HG03460 (cell line): ENCODE data around the gene PHF10.
"Not testable (repeated sequence)": the region's sequence is repeated elsewhere in the genome, so short reads cannot be mapped to it uniquely, and the experiment has no call there.

Source experiments
- ATAC-seq: cut with Tn5 transposase; IDR thresholded peaks from one replicate; pipeline ENCODE4 v1.9.1; 2021; ENCODE audit not compliant: unreplicated experiment

The PHF10 gene

GRCh38 chr6:169724494-169725124, at the start of gene PHF10:
TSS of gene PHF10 (minus strand) at chr6:169724500. CDS start at chr6:169723931, 569 bp downstream.
- peak; percentile 40 for ATAC-seq

- no peak for ATAC-seq
Observed at GRCh38 chr6:169766921-169767736, 42.8 kb upstream of the PHF10 start.

DNA sequence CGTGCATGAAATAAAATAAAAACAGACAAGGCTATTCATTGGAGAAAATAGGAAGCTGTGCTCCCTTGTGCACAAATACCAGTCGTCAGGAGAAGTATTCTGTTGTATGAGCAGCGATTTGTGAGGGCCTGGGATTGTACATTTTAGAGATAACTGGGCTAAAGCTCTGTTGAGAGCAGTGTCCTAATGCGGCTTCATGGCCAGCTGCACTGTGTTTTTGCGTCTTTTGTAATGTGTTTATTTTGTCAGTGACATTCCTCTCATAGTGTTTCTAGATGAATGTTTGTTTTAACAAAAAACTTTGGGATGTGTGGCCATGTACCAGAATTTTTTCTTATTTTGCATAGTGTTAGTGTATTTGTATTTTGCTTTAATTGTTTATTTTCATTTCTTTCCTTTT, 41.9 kb upstream of the PHF10 start:
- ATAC-seq: no peak

GRCh38 chr6:169765789-169766188, 41.5 kb upstream of the PHF10 start:
- ATAC-seq: not testable (repeated sequence)

GRCh38 chr6:169763881-169764280, 39.6 kb upstream of the PHF10 start:
- ATAC-seq: no peak

- ATAC-seq: no peak
Observed at GRCh38 chr6:169763308-169763707, 39.0 kb upstream of the PHF10 start.

GRCh38 chr6:169755162-169755561, 30.9 kb upstream of the PHF10 start:
- no peak for ATAC-seq

- ATAC-seq: no peak
Observed at GRCh38 chr6:169752074-169752623, 27.8 kb upstream of the PHF10 start.

- ATAC-seq: peak; percentile 94
Observed at GRCh38 chr6:169751242-169752073, 27.2 kb upstream of the PHF10 start, which contains the start of the genes DYNLT2 and ERMARD. TSS of gene DYNLT2 (minus strand) at chr6:169751572. CDS start at chr6:169751458, 114 bp downstream. TSS of gene ERMARD (plus strand) at chr6:169751622. CDS start at chr6:169751658, 36 bp downstream.

DNA sequence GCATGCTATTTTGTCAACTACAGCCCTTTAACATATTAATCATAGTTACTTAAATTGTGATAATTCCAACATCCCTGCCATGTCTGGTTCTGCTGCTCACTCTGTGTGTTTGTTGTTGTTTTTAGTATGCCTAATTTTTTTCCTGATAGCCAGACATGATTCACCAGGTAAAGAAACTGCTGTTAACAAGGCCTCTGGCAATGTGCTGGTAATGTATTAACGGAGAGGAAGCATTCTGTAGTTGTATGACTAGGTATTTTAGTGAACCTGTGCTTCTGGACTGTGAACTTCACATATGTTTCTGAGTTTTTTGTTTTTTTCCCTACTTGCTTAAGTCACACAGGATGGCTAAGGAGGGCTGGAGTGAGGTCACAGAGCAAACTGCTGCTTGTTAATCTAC, 22.3 kb upstream of the PHF10 start:
- no peak for ATAC-seq

DNA sequence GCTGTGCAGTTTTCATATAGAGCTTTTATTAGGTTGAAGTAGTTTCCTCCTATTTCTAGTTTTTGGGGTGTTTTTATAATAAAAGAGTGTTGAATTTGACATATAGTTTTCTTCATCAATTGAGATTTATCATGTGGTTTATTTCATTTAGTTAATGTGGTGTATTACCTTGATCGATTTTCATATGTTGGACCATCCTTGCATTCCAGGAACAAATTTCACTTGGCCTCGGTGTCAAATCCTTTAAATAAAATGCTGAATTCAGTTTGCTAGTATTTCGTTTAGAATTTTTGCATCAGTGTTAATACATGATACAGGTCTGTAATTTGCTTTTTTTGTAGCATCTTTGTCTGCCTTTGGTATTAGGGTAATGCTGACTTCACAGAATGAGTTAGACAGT, 21.1 kb upstream of the PHF10 start:
- no peak for ATAC-seq

GRCh38 chr6:169741344-169741743, 17.0 kb upstream of the PHF10 start:
- no peak for ATAC-seq

DNA sequence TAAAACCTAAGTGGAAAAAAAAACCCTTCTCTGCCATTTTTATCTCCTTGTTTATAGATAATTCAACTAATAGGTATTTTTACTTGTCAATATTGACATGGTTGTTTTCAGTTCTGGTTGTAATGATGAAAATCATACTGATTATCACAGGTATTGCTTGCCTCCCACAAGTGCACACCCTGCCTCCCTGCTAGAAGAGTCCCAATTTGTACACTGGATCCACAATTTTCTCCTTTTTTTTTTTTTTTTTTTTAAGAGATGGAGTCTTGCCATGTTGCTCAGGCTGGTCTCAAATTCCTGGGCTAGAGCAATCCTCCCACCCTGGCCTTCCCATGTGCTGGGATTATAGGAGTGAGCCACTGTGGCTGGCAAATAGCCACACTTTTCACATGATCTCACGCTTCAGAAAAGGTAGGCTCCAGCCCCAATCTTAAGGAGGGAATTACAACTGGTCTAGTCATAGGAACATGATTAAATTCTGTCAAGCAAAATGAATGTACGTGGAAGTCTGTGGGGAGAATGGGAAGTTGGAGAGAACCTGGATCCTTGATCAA, 14.8 kb upstream of the PHF10 start:
- ATAC-seq: no peak

GRCh38 chr6:169738204-169738975, 14.1 kb upstream of the PHF10 start:
- ATAC-seq: no peak

GRCh38 chr6:169729961-169730360, 5.7 kb upstream of the PHF10 start:
- ATAC-seq: no peak

- no peak for ATAC-seq
Observed at GRCh38 chr6:169726963-169727362, 2.7 kb upstream of the PHF10 start.

- ATAC-seq: no peak
Observed at GRCh38 chr6:169726049-169726400, 1.7 kb upstream of the PHF10 start.

DNA sequence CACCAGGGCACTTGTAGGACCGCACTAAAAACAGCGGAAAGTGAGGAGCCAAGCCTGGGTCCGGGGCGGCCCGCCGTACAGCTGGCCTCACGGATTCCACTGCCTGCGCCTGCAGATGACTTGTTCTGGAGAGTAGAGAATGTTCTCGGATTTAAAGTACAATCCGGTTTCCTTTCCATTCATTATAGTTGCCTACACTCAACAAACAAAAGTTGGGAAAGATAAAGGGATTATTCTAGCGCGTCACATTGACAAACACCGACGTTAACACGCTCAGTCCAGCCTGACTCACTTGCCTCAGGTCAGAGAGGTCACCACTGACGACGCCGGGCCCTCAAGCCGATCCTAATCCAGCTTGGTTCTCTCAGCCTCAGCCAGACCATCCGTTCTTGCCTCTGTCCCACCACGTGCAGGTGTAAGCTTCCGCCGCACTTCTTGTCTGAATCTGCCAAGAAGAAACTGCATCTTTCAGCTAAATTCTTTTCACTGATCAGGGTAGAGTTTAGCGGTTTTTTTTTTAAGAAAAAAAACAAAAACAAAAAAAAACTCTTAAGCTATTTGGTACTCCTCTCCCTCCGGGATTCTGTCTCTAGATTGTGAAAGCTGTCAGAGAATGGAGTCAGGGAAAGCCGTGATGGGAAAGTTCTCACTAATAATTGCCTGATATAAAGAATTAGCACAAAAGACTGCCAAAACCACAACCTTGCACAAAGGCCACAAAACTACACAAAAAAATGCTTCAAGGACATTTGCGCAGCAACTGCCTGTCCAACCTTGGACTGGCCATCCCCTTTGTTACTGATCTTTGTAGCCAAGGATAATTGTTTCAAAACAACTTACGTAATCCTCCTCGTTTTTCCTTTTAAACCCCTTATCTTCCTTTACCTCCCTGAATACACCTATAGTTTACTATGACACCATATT, 1.1 kb upstream of the PHF10 start:
- peak; percentile 23 for ATAC-seq

GRCh38 chr6:169723991-169724493, 258 bp downstream of the PHF10 start:
- ATAC-seq: peak; percentile 36
